MV-4-11 (cell line): ENCODE results near the gene SLC16A7.
A peak's percentile ranks its signal among the peaks of the same experiment; 100 is the strongest.

Experiments
- DNase-seq: peaks from one replicate; lab custom pipeline; 2025; lab: John Stamatoyannopoulos, UW

SLC16A7 gene

GRCh38 chr12:59624732-59625460 lies 29.1 kb downstream of the SLC16A7 start:
- DNase-seq: no peak

- no peak for DNase-seq
These were observed 30.6 kb downstream of the SLC16A7 start for GRCh38 chr12:59626382-59626781.

GRCh38 chr12:59627582-59627981 lies 31.8 kb downstream of the SLC16A7 start:
- DNase-seq: no peak

- no peak for DNase-seq
These were observed 34.1 kb downstream of the SLC16A7 start for GRCh38 chr12:59629890-59630289.

DNA sequence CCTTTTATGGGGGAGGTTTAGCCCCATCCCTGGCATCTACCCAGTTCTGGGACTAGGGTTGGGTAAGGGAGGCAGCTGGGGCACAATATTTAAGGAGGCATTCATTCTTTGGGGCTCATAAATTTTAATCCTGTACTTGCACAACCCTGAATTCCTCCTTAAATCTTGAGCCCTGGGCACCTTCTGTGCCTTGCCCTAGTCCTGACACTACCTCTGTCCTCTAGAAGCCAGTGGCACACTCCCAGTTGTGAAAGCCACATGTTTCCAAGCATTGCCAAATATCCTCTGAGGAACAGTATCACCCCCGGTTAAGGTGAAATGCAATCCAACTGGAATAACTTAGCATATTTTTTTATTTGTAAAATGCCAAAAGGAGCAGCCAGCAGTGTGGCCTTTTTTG lies 36.6 kb downstream of the SLC16A7 start:
- DNase-seq: peak; percentile 7

- no peak for DNase-seq
These were observed 38.4 kb downstream of the SLC16A7 start for GRCh38 chr12:59634254-59634653.

- DNase-seq: no peak
These were observed 41.3 kb downstream of the SLC16A7 start for GRCh38 chr12:59636945-59637691.

DNA sequence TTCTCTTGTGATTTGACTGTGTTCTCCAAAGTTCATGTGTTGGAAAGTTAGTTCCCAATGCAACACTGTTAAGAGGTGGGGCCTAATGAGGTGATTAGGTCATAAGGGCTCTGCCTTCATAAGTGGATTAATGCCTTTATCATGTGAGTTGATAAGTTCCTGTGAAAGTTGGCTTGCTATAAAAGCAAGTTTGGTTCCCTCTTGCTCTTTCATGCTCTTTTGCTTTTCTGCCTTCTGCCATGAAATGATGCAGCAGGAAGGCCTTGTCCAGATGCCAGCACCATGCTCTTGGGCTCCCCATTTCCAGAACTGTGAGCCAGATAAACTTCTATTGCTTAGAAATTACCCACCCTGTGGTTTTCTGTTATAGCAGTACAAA lies 41.9 kb downstream of the SLC16A7 start:
- DNase-seq: no peak

GRCh38 chr12:59643550-59643949 lies 47.7 kb downstream of the SLC16A7 start:
- no peak for DNase-seq

DNA sequence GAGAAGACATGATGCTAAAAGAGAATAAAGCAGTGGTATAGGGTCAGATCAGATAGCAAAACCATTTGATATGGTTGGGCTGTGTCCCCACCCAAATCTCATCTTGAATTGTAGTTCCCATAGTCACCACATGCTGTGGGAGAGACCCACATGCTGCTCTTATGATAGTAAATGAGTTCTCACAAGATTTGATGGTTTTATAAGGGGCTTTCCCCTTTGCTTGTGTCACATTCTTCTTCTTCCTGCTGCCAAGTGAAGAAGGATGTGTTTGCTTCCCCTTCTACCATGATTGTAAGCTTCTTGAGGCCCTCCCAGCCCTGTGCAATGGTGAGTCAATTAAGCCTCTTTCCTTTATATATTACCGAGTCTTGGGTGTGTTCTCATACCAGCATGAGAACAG lies 49.4 kb downstream of the SLC16A7 start:
- no peak for DNase-seq

GRCh38 chr12:59646636-59647035 lies 50.8 kb downstream of the SLC16A7 start:
- DNase-seq: no peak

- DNase-seq: peak; percentile 57
These were observed 53.4 kb downstream of the SLC16A7 start for GRCh38 chr12:59649203-59649602.

DNA sequence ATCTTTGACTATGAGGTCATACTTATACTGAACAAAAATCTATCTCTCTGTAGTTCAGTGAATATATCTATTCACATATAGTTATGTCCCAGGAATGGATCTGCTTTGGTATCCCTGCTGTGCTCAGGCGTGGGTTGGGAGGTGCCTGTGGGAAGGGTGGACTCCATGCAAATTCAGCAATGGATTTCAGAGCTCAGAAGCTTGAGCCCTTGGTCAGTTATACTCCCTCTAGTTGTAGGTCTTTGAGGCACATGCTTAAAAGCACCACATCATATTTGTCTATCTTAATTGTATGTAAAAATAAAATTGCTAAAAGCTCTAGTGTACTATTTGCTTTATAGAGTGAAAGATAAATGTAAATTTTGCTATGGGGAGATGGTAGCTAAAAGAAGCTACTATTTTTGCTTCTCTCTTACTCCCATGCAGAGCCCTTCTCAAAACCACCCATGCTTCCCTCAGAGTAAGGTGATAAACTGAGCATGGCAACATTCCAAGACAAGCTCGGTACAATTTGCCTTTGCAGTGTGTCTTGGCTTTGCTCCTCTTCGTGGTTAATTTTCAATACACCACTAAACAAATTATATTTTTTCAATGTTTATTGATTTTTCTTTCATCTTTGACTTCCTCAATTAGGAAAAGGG lies 54.9 kb downstream of the SLC16A7 start:
- no peak for DNase-seq

DNA sequence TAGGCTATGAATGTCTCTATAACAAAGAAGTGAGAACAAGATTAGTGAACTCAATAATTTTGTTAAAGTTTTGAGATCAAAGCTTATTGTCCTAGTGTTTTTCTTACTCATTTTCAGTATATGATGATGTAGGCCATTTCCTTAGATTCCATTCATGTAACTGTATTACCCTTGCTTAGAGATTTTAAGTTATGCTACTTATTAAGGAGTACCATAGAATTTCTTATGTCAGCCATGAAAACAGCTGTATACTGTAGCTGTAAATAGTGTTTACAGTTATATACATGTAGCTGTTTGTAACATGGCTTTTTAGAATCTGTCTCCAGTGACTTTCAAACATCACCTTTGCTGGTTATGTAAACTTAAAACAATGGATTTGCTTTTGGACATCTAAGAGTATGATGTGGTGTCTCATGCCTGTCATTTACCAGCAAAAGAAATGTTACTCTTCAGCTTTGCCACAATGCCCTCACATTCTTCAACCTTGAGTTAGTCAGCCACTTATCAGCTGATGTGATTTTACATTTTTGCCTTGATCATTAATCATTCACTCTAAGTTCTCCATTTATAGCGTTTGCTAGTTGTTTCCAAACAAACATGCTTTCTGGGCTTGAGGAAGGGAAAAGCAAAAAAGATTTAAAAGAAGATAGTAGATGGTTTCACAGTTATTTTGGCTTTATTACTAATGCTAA lies 55.5 kb downstream of the SLC16A7 start:
- no peak for DNase-seq

DNA sequence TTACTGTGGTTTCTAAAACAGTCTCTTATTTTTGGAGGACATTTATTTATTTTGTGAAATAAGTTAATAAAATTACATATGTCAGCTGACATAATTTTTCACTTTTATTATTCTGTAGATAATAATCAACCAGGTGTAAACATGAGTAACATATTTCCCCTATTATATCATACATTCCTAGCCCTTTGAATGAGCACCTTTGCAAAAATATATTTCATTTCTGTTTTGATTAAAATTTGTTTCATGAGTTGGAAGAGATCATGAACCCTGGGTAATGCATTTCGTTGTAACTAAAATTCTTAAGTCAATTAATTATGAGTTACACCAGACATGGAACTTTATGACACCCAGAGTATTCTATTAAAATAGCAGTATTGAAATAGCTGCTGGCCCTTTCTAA lies 56.3 kb downstream of the SLC16A7 start:
- no peak for DNase-seq

- no peak for DNase-seq
These were observed 58.2 kb downstream of the SLC16A7 start for GRCh38 chr12:59654061-59654460.

GRCh38 chr12:59657266-59657665 lies 61.4 kb downstream of the SLC16A7 start:
- DNase-seq: no peak

DNA sequence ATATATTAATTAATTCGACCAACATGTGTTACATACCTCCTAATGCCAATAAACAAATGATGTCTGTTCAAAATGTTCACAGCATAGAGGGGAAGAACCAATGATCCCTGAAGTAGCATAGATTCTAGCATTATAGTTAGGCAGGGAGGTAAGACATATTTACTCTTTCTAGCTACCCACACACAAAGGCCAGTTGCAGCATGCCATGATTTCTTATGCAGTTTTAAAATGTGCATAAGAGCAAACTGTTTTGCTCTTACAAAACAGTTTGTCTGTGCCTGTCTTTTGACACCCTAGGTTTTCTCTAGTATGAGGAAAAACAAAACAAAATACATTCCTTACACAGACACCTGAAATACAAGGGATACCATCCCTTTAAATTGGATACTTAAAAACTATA lies 61.9 kb downstream of the SLC16A7 start:
- DNase-seq: no peak

DNA sequence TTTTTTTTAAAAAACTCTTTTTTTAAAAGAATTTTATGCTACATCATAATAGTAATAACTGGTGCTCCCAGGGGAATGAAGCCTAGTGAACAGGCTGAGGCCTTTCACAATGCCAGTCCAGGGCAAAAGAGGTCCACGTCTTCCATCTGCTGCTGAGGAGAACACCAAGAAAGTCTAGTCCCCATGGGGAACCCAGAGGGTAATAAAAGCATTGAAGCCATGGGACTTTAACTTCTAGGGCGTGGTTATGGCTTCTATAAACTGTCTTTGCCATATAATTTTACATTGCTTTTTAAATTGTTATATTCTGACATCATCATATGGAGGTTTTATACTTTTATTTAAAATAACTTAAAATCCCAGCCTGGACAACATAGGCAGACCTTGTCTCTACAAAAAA lies 64.3 kb downstream of the SLC16A7 start:
- no peak for DNase-seq

DNA sequence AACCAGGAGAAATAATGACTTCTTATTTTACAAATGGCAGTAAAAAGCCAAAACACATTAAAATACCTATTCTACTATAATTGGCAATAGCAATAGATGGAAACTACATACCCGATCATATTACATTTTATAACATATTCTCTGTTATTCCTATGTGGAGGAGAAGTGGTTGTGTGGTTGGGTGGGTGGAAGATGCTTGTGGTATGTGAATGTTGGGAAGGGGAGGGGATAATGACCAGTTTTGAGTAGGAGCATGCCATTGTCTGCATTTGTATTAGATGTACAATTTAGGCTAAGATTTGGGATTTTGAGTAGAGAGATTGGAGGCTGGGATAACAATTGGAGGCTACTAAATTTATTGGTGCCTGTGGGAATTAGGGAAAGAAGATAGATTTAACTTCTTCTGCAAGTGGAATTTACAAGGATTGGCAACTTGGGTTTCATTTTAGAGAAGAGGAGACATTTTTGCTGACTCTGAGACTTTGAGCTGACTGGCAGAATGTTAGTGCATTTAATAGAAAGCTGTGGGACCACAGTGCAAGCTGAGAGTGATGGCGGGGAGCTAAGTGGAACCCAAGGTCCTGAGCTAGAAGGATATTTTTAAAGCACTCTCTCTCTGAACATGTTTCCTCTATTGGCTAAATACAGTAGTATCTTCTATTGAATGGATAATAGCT lies 65.2 kb downstream of the SLC16A7 start:
- DNase-seq: no peak

DNA sequence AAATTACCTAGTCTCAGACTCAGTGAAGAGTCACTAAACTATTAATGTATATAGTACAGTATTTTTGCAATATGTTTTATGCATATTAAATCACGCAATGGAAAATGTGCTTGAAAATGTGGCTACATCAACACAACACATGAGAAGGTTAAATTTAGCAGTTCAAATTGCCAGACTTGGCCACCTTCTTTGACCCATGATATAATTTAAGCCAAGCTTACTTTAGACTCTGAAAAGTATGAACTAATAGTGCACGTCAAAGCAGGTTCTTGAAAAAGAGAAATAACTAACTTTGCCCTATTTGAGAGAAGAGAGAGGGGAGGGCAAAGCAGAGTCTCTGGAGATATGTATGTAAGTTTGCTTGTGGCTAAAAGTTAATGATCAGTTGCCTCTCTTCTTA lies 68.7 kb downstream of the SLC16A7 start:
- DNase-seq: no peak

DNA sequence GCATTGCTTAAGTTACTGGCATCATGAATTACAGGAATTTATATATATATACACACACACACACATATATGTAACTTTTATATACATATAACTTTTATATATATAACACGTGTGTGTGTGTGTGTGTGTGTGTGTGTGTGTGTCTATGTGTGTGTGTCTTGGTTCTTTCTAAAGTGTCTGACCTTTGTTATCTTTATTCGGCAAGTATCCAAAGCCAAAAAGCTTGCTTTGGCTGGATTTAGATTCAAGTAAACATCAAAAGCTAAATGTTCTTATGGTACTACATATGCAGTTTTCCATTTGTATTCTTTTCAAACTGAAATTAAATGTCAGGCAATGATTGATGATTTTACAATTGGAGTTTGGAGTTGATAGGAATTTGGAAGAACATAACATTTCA lies 69.9 kb downstream of the SLC16A7 start:
- no peak for DNase-seq
